HL-60 (cell line): ENCODE measurements around the gene RTP1.

Source experiments
- DNase-seq, 2 experiments: peaks; one replicate each; pipeline ENCODE4 v3.0.0-alpha.2; 2010 to 2020; ENCODE audit warnings: low read depth in 1 of 2, low spot score in 1 of 2
- H3K27ac ChIP-seq: fragments of 250-450 bp; sonication (Bioruptor Pico); replicated peaks from 2 replicates; pipeline ENCODE4 v1.5.1; 2020; ENCODE audit warnings: mild to moderate bottlenecking, moderate library complexity
- H3K27me3 ChIP-seq: fragments of 250-450 bp; sonication (Bioruptor Pico); 2 replicates; pipeline ENCODE4 v1.5.1; 2021; ENCODE audit warnings: mild to moderate bottlenecking, moderate library complexity; ENCODE audit not compliant: insufficient read depth, poor library complexity, severe bottlenecking
- H3K4me3 ChIP-seq: replicated peaks from 2 replicates; pipeline ENCODE4 v1.5.1; 2011; ENCODE audit warnings: mild to moderate bottlenecking, control low read depth, low read length; ENCODE audit not compliant: insufficient read depth
- GABPA ChIP-seq: IDR thresholded peaks from 2 replicates; pipeline ENCODE4 v1.6.1; 2012; ENCODE audit warnings: low read depth
- POLR2AphosphoS5 ChIP-seq: IDR thresholded peaks from 2 replicates; pipeline ENCODE4 v1.6.1; 2012; ENCODE audit warnings: low read depth
- SPI1 ChIP-seq: IDR thresholded peaks from 2 replicates; pipeline ENCODE4 v1.6.1; 2012; ENCODE audit warnings: low read depth, mild to moderate bottlenecking, borderline replicate concordance
- TF ChIP-seq, protein P1 (sequence below): IDR thresholded peaks from 2 replicates; pipeline ENCODE4 v1.6.1; 2012; ENCODE audit warnings: low read depth; ENCODE audit not compliant: insufficient replicate concordance
- TF ChIP-seq, protein P2 (sequence below): IDR thresholded peaks from one replicate; pipeline ENCODE4 v1.5.1; 2011; ENCODE audit warnings: low read length, control low read depth, inconsistent platforms; ENCODE audit not compliant: insufficient read depth

Gene RTP1

DNA sequence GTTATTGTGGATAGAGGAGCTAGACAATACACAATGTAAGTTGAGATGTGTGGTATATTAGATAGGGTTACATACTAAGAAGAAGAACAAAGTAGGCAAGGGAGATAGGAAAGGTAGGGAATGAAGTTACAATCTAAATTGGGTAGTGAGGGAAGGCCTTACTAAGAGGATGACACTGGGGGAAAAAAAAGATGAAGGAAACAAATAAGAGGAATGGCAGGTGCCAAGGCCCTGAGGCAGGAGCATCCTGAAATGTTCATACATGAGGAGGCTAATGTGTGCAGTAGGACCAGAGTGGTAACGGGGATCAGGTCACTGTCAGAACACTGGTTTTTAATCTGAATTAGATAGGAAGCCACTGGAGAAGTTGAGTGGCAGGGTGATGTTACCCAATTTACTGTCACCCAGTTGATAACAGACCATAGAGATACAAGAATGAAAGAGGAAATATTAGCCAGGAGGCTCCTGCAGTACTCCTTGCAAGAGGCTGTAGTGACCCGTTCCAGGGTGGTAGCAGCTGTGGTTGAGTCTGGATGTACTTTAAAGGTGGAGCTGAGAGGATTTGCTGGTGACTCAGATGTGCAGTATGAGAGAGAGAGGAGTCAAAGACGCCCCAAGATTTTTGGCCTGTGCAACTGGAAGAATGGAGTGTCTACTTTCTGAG is 14.4 kb downstream of the RTP1 start:
- TF ChIP-seq, protein P1, sequence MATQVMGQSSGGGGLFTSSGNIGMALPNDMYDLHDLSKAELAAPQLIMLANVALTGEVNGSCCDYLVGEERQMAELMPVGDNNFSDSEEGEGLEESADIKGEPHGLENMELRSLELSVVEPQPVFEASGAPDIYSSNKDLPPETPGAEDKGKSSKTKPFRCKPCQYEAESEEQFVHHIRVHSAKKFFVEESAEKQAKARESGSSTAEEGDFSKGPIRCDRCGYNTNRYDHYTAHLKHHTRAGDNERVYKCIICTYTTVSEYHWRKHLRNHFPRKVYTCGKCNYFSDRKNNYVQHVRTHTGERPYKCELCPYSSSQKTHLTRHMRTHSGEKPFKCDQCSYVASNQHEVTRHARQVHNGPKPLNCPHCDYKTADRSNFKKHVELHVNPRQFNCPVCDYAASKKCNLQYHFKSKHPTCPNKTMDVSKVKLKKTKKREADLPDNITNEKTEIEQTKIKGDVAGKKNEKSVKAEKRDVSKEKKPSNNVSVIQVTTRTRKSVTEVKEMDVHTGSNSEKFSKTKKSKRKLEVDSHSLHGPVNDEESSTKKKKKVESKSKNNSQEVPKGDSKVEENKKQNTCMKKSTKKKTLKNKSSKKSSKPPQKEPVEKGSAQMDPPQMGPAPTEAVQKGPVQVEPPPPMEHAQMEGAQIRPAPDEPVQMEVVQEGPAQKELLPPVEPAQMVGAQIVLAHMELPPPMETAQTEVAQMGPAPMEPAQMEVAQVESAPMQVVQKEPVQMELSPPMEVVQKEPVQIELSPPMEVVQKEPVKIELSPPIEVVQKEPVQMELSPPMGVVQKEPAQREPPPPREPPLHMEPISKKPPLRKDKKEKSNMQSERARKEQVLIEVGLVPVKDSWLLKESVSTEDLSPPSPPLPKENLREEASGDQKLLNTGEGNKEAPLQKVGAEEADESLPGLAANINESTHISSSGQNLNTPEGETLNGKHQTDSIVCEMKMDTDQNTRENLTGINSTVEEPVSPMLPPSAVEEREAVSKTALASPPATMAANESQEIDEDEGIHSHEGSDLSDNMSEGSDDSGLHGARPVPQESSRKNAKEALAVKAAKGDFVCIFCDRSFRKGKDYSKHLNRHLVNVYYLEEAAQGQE: no peak
- TF ChIP-seq POLR2AphosphoS5: no peak
- TF ChIP-seq, protein P2, sequence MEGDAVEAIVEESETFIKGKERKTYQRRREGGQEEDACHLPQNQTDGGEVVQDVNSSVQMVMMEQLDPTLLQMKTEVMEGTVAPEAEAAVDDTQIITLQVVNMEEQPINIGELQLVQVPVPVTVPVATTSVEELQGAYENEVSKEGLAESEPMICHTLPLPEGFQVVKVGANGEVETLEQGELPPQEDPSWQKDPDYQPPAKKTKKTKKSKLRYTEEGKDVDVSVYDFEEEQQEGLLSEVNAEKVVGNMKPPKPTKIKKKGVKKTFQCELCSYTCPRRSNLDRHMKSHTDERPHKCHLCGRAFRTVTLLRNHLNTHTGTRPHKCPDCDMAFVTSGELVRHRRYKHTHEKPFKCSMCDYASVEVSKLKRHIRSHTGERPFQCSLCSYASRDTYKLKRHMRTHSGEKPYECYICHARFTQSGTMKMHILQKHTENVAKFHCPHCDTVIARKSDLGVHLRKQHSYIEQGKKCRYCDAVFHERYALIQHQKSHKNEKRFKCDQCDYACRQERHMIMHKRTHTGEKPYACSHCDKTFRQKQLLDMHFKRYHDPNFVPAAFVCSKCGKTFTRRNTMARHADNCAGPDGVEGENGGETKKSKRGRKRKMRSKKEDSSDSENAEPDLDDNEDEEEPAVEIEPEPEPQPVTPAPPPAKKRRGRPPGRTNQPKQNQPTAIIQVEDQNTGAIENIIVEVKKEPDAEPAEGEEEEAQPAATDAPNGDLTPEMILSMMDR: no peak
- no peak for TF ChIP-seq SPI1
- no peak for DNase-seq
- Histone ChIP-seq H3K27ac (no peak overlapping the region), H3K27me3 (no peaks in the 10 kb centered on the region), H3K4me3 (no peak overlapping the region)

DNA sequence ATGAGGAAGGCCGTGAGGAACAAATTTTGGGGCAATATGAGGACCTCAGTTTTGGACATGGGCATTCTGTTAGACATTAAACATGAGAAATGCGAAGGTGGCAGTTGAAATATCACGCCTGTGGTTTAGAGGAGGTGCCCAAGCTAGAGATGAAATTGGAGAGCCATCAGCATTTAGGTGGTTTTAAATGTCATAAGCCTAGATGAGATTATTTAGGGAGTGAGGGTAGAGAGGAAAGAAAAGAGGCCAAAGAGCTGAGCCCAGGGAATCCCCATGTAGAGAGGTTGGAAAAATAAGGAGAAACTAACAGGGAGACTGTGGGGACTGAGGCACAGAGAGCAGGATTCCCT is 14.9 kb downstream of the RTP1 start:
- TF ChIP-seq POLR2AphosphoS5: no peak
- DNase-seq: no peak
- Histone ChIP-seq H3K4me3 (no peak overlapping the region), H3K27me3 (peaks cover under 1% of the 10 kb centered on the region), H3K27ac (no peak overlapping the region)

DNA sequence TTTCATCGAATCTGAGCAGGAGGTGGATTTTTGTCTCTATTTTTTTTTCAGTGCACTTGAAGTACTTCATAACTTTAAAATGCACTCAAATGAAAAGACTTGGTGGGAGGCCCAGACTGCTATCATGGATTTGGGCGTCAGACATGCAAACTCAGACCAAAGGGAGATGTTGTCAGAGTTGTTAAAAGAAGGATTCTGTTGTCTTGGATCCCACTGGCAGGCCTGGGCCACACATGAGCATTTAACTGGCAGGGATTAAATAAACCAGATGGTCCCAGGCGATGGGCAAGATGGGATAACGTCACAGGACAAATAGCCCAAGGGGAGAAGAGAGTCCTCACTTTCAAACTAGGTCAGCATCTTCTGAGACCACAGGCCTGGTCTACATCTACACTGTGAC is 15.4 kb downstream of the RTP1 start:
- no peak for DNase-seq
- Histone ChIP-seq H3K27me3 (peaks cover 2% of the 10 kb centered on the region), H3K4me3 (no peak overlapping the region), H3K27ac (no peak overlapping the region)
- no peak for TF ChIP-seq GABPA
- TF ChIP-seq, protein P1: no peak
- TF ChIP-seq SPI1: no peak
- TF ChIP-seq, protein P2: no peak
- no peak for TF ChIP-seq POLR2AphosphoS5

DNA sequence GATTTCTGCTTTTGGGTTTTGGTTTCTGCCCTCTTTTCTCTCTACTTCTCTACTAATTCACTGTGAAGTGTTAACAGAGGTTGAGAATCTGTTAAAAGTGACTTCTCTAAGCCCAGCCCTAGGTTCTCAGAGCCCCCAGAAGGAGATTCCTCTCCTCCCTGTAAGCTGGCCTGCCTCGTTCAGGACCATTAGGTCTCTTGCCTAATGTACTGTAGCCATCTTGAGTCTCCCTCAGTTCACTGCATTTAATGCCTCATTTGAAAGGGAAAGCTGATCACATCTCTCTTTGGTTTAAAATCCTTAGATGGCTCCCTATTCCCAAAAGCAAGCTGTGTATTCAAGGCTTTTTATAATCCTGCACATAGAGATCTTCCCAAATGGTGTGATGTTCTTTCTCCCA is 16.3 kb downstream of the RTP1 start:
- Histone ChIP-seq H3K27me3 (peaks cover 2% of the 10 kb centered on the region), H3K27ac (no peak overlapping the region), H3K4me3 (no peak overlapping the region)
- no peak for DNase-seq
- TF ChIP-seq, protein P1: no peak
- TF ChIP-seq, protein P2: no peak
- TF ChIP-seq SPI1 (no peak), GABPA (no peak)
